ENCODE data around the gene IER3IP1. TPM values are rescaled to one million over a fixed set of nuclear protein-coding genes. Genes with fewer than 3 reads are reported as not detected.

Gene IER3IP1
- total and polyA plus RNA-seq, 2 donors (not counting 1 experiment from before 2014, with no cell fraction given) = 2.4 to 8.7 TPM

DNA sequence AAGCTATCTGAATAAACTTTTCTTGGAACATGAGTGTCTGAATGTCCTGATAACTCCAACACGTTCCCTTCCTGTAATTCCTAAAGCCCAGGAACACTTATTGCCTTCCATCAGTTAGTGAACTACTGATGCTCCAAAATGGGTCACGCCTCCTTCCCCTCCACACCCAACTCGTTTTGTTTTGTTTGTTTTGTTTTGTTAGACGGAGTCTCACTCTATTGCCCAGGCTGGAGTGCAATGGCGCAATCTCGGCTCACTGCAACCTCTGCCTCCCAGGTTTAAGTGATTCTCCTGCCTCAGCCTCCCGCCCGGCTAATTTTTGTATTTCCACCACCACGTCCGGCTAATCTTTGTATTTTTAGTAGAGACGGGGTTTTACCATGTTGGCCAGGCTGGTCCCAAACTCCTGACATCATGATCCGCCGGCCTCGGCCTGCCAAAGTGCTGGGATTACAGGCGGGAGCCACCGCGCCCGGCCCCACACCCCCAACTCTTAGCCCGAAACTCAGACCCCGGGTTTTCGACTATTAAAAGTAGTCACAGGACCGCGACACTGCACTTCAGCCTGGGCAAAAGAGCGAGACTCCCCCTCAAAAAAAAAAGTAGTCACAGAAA, 774 bp downstream of the IER3IP1 start:
- 5% methylated on average over 18 of the region's 24 CpGs for WGBS (ENCODE audit: insufficient coverage)
- ChIA-PET POLR2A (no interaction called here), CTCF (no interaction called here)
- no peak for ATAC-seq (ENCODE audit: low read depth)
- Histone ChIP-seq H3K9me3 (ENCODE audit: control extremely low read depth in 1 of 3, control insufficient read depth in 2 of 3, insufficient read depth in 1 of 3, low read length in 2 of 3) (no peaks in the 10 kb centered on the region), H3K27ac (ENCODE audit: low read length in 2 of 2) (peak overlapping the region in 1 of 2 donors; percentile 67), H3K36me3 (replicated peaks in 1 of 2; ENCODE audit: control extremely low read depth in 1 of 2, control insufficient read depth in 1 of 2, extremely low read depth in 1 of 2, insufficient read depth in 2 of 2, low read length in 1 of 2) (no peaks in the 10 kb centered on the region), H4K20me1 (ENCODE audit: control insufficient read depth, insufficient read depth, low read length, poor library complexity, severe bottlenecking) (peaks cover 8% of the 10 kb centered on the region), H2AFZ (ENCODE audit: insufficient read depth, low read depth, low read length, poor library complexity, severe bottlenecking) (peak overlapping the region; percentile 89), H3K79me2 (ENCODE audit: control insufficient read depth, insufficient read depth, low read length) (peaks cover 49% of the 10 kb centered on the region), H3K27me3 (replicated peaks in 1 of 4; ENCODE audit: control extremely low read depth in 1 of 4, control insufficient read depth in 3 of 4, insufficient read depth in 4 of 4, low read length in 3 of 4) (peaks cover 0 to 6% (median 0%) of the 10 kb centered on the region in 4 experiments), H3K4me2 (replicated peaks; ENCODE audit: low read depth, low read length, poor library complexity, severe bottlenecking) (peak overlapping the region; percentile 78), H3K4me1 (ENCODE audit: control insufficient read depth in 2 of 2, insufficient read depth in 2 of 2, low read length in 2 of 2) (peaks cover 14 to 15% of the 10 kb centered on the region in 2 donors), H3K4me3 (ENCODE audit: control extremely low read depth in 1 of 5, extremely low read depth in 1 of 5, insufficient read depth in 1 of 5, low read depth in 2 of 5, low read length in 4 of 5) (peak overlapping the region; percentile 74 to 95 (median 91)), H3K9ac (ENCODE audit: low read length) (peak overlapping the region; percentile 85)
- peak overlapping the region; percentile 86 for H3K27ac Mint-ChIP-seq
- no peak for DNase-seq
- peaks cover 4% of the 10 kb centered on the region for H3K4me1 Mint-ChIP-seq
- H3K27me3 Mint-ChIP-seq = peaks cover 3% of the 10 kb centered on the region
- H3K4me3 Mint-ChIP-seq = no peak overlapping the region
- intact Hi-C loops (cut with micrococcal nuclease) = no loop called here
- H3K9me3 Mint-ChIP-seq (ENCODE audit: insufficient read depth) = no peaks in the 10 kb centered on the region
- TF ChIP-seq, protein P1, sequence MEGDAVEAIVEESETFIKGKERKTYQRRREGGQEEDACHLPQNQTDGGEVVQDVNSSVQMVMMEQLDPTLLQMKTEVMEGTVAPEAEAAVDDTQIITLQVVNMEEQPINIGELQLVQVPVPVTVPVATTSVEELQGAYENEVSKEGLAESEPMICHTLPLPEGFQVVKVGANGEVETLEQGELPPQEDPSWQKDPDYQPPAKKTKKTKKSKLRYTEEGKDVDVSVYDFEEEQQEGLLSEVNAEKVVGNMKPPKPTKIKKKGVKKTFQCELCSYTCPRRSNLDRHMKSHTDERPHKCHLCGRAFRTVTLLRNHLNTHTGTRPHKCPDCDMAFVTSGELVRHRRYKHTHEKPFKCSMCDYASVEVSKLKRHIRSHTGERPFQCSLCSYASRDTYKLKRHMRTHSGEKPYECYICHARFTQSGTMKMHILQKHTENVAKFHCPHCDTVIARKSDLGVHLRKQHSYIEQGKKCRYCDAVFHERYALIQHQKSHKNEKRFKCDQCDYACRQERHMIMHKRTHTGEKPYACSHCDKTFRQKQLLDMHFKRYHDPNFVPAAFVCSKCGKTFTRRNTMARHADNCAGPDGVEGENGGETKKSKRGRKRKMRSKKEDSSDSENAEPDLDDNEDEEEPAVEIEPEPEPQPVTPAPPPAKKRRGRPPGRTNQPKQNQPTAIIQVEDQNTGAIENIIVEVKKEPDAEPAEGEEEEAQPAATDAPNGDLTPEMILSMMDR (IDR thresholded peaks at IDR 0.05) = no peak
- no peak for TF ChIP-seq EZH2 (IDR thresholded peaks at IDR 0.05; ENCODE audit: borderline replicate concordance, insufficient read depth, low read depth, low read length, poor library complexity, severe bottlenecking)

DNA sequence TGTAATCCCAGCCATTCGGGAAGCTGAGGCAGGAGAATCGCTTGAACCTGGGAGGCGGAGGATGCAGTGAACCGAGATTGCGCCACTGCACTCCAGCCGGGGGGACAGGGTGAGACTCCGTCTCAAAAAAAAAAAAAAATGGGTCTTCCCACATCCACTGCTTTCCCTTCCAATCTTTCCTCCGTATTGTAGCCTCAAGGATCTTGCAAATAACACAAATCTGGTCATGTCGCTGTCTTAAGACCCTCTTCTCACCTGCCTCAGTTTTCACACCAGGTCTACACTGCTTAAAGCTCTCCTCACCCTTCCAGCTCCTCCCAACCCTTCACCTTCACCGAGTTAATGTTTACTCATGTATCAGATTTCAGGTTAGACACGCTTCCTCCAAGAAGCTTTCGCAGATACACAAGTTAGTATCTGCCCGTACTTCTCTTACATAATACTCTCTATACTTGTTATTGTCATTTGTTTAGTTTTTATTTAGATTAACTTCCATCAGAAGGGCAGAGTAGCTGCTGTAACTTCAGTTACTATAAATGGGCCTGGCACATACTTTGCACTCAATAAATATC, 1.5 kb downstream of the IER3IP1 start:
- DNase-seq = no peak
- H3K27me3 ChIP-seq (replicated peaks in 1 of 4; ENCODE audit: control extremely low read depth in 1 of 4, control insufficient read depth in 3 of 4, insufficient read depth in 4 of 4, low read length in 3 of 4) = peaks cover 0 to 6% (median 0%) of the 10 kb centered on the region in 4 experiments
- H3K36me3 ChIP-seq (replicated peaks in 1 of 2; ENCODE audit: control extremely low read depth in 1 of 2, control insufficient read depth in 1 of 2, extremely low read depth in 1 of 2, insufficient read depth in 2 of 2, low read length in 1 of 2) = no peaks in the 10 kb centered on the region
- Mint-ChIP-seq H3K4me3 (no peak overlapping the region), H3K27ac (no peak overlapping the region), H3K4me1 (peaks cover 6% of the 10 kb centered on the region), H3K27me3 (peaks cover 3% of the 10 kb centered on the region), H3K9me3 (ENCODE audit: insufficient read depth) (no peaks in the 10 kb centered on the region)
- peak overlapping the region; percentile 85 for H3K9ac ChIP-seq (ENCODE audit: low read length)
- no peak for TF ChIP-seq EZH2 (IDR thresholded peaks at IDR 0.05; ENCODE audit: borderline replicate concordance, insufficient read depth, low read depth, low read length, poor library complexity, severe bottlenecking)
- TF ChIP-seq, protein P1 (IDR thresholded peaks at IDR 0.05) = no peak
- CTCF ChIA-PET = no interaction called here
- H4K20me1 ChIP-seq (ENCODE audit: control insufficient read depth, insufficient read depth, low read length, poor library complexity, severe bottlenecking) = peaks cover 8% of the 10 kb centered on the region
- POLR2A ChIA-PET = no interaction called here
- H3K79me2 ChIP-seq (ENCODE audit: control insufficient read depth, insufficient read depth, low read length) = peaks cover 49% of the 10 kb centered on the region
- H3K27ac ChIP-seq (ENCODE audit: low read length in 2 of 2) = no peak overlapping the region
- intact Hi-C loops (cut with micrococcal nuclease) = no loop called here
- ATAC-seq (ENCODE audit: low read depth) = no peak
- peak overlapping the region; percentile 78 for H3K4me2 ChIP-seq (replicated peaks; ENCODE audit: low read depth, low read length, poor library complexity, severe bottlenecking)
- no peaks in the 10 kb centered on the region for H3K9me3 ChIP-seq (ENCODE audit: control extremely low read depth in 1 of 3, control insufficient read depth in 2 of 3, insufficient read depth in 1 of 3, low read length in 2 of 3)
- H3K4me3 ChIP-seq (ENCODE audit: control extremely low read depth in 1 of 5, extremely low read depth in 1 of 5, insufficient read depth in 1 of 5, low read depth in 2 of 5, low read length in 4 of 5) = peak overlapping the region in 1 of 5 experiments; percentile 91
- peaks cover 14 to 15% of the 10 kb centered on the region in 2 donors for H3K4me1 ChIP-seq (ENCODE audit: control insufficient read depth in 2 of 2, insufficient read depth in 2 of 2, low read length in 2 of 2)
- H2AFZ ChIP-seq (ENCODE audit: insufficient read depth, low read depth, low read length, poor library complexity, severe bottlenecking) = no peak overlapping the region
- WGBS (ENCODE audit: insufficient coverage) = 97% methylated on average over 10 of the region's 13 CpGs
